SK-N-SH (cell line): ENCODE results near the gene HLA-A.

Source experiments
- CHD2 ChIP-seq: fragments of 150-350 bp; IDR thresholded peaks from 2 replicates; pipeline ENCODE4 v1.6.1; 2018; ENCODE audit warnings: low read length; ENCODE audit not compliant: partially characterized antibody
- CTCF ChIP-seq: fragments of 200-600 bp; sonication (generic); IDR thresholded peaks from 2 replicates; pipeline ENCODE4 v1.6.1; 2017; ENCODE audit warnings: antibody characterized with exemption, mild to moderate bottlenecking, moderate library complexity
- EP300 ChIP-seq, 2 experiments: IDR thresholded peaks; 2 replicates each; pipeline versions ENCODE4 v1.4.0 to v1.6.1; 2012; ENCODE audit warnings: borderline replicate concordance in 1 of 2, low read depth in 1 of 2, low read length in 1 of 2
- NFIC ChIP-seq: IDR thresholded peaks from 2 replicates; pipeline ENCODE4 v1.4.0; 2012; ENCODE audit warnings: borderline replicate concordance
- POLR2AphosphoS5 ChIP-seq: IDR thresholded peaks from 2 replicates; pipeline ENCODE4 v1.6.1; 2012; ENCODE audit warnings: low read depth, low read length
- RAD21 ChIP-seq: IDR thresholded peaks from 2 replicates; pipeline ENCODE4 v1.6.1; 2012; ENCODE audit warnings: mild to moderate bottlenecking, low read length
- RCOR1 ChIP-seq: fragments of 150-350 bp; IDR thresholded peaks from 2 replicates; pipeline ENCODE4 v1.6.1; 2017; ENCODE audit warnings: antibody characterized with exemption, low read length
- RFX5 ChIP-seq: IDR thresholded peaks from 2 replicates; pipeline ENCODE4 v1.6.1; 2012; ENCODE audit warnings: mild to moderate bottlenecking, improper control_type of control experiment, low read length
- USF2 ChIP-seq: fragments of 150-350 bp; IDR thresholded peaks from 2 replicates; pipeline ENCODE4 v1.6.1; 2017; ENCODE audit warnings: antibody characterized with exemption, low read length, low read depth, borderline replicate concordance
- TF ChIP-seq, protein P1 (sequence below): IDR thresholded peaks from 2 replicates; pipeline ENCODE4 v1.4.0; 2012; ENCODE audit warnings: low read depth
- TF ChIP-seq, protein P2 (sequence below): IDR thresholded peaks from 2 replicates; pipeline ENCODE4 v1.6.1; 2012; ENCODE audit warnings: mild to moderate bottlenecking, low read depth, low read length, moderate library complexity
- TF ChIP-seq, protein P3 (sequence below): IDR thresholded peaks from 2 replicates; pipeline ENCODE4 v1.4.0; 2012; ENCODE audit warnings: low read depth, borderline replicate concordance

DNA sequence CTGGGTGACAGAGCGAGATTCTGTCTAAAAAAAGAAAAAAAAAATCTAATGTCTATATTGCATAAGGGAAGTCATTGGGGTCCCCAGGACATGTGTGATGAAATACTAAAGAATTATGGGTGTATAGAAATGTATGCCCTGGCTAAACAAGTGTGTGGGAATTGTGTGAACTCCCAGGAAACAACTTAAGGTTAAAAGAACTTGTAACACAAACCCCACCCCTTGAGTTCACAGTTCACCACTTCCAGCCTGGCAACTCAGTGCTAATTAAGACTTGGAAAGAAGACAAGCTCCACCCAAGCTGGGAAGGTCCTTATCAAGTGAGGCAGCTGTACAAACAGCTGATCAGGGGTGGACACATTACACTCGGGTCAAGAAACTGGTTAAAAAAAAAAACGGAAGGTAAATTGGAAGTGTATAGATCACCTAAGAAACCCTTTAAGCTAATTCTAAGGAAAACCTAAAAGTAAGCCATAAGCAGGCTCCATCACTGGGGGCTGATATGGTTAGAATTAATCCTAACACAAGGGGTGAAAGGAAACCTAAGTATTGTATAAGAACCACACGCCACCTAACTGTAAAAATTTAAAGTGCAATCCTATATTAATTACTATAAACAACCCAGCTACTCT lies 25.2 kb downstream of the HLA-A start:
- TF ChIP-seq CTCF, result 0 out of 2 replicates have a peak, but pooled peaks have one; percentile 17
- TF ChIP-seq, protein P1, sequence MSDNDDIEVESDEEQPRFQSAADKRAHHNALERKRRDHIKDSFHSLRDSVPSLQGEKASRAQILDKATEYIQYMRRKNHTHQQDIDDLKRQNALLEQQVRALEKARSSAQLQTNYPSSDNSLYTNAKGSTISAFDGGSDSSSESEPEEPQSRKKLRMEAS, result no peak
- TF ChIP-seq RCOR1, result no peak
- TF ChIP-seq RAD21, result peak; percentile 19; the same call in 1 of the 2 replicates
- no peak for TF ChIP-seq RFX5
- no peak for TF ChIP-seq NFIC
- no peak for TF ChIP-seq CHD2
- no peak for TF ChIP-seq EP300 (IDR thresholded peaks at IDR 0.05; ENCODE audit: borderline replicate concordance in 1 of 2, low read depth in 1 of 2, low read length in 1 of 2)
- no peak for TF ChIP-seq POLR2AphosphoS5
- no peak for TF ChIP-seq USF2
- TF ChIP-seq, protein P2, sequence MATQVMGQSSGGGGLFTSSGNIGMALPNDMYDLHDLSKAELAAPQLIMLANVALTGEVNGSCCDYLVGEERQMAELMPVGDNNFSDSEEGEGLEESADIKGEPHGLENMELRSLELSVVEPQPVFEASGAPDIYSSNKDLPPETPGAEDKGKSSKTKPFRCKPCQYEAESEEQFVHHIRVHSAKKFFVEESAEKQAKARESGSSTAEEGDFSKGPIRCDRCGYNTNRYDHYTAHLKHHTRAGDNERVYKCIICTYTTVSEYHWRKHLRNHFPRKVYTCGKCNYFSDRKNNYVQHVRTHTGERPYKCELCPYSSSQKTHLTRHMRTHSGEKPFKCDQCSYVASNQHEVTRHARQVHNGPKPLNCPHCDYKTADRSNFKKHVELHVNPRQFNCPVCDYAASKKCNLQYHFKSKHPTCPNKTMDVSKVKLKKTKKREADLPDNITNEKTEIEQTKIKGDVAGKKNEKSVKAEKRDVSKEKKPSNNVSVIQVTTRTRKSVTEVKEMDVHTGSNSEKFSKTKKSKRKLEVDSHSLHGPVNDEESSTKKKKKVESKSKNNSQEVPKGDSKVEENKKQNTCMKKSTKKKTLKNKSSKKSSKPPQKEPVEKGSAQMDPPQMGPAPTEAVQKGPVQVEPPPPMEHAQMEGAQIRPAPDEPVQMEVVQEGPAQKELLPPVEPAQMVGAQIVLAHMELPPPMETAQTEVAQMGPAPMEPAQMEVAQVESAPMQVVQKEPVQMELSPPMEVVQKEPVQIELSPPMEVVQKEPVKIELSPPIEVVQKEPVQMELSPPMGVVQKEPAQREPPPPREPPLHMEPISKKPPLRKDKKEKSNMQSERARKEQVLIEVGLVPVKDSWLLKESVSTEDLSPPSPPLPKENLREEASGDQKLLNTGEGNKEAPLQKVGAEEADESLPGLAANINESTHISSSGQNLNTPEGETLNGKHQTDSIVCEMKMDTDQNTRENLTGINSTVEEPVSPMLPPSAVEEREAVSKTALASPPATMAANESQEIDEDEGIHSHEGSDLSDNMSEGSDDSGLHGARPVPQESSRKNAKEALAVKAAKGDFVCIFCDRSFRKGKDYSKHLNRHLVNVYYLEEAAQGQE, result no peak
- TF ChIP-seq, protein P3, sequence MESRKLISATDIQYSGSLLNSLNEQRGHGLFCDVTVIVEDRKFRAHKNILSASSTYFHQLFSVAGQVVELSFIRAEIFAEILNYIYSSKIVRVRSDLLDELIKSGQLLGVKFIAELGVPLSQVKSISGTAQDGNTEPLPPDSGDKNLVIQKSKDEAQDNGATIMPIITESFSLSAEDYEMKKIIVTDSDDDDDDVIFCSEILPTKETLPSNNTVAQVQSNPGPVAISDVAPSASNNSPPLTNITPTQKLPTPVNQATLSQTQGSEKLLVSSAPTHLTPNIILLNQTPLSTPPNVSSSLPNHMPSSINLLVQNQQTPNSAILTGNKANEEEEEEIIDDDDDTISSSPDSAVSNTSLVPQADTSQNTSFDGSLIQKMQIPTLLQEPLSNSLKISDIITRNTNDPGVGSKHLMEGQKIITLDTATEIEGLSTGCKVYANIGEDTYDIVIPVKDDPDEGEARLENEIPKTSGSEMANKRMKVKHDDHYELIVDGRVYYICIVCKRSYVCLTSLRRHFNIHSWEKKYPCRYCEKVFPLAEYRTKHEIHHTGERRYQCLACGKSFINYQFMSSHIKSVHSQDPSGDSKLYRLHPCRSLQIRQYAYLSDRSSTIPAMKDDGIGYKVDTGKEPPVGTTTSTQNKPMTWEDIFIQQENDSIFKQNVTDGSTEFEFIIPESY, result no peak
